ENCODE results near the gene HSP90AB1.

Gene HSP90AB1

GRCh38 chr6:44255871-44256774 lies 9.2 kb downstream of the HSP90AB1 start:
- no peak for DNase-seq (ENCODE audit: low read depth)

- no peak for DNase-seq (ENCODE audit: low read depth)
These were observed 9.8 kb downstream of the HSP90AB1 start for GRCh38 chr6:44256775-44257024.

- DNase-seq (ENCODE audit: low read depth): no peak
These were observed 10.3 kb downstream of the HSP90AB1 start, which contains the start of gene SLC35B2 for GRCh38 chr6:44257025-44257752. TSS of gene SLC35B2 (minus strand) at chr6:44257528. CDS start at chr6:44257410, 118 bp downstream.

- no peak for DNase-seq (ENCODE audit: low read depth)
These were observed 10.9 kb downstream of the HSP90AB1 start for GRCh38 chr6:44257753-44258324.

GRCh38 chr6:44258325-44258863 lies 11.5 kb downstream of the HSP90AB1 start:
- no peak for DNase-seq (ENCODE audit: low read depth)

- no peak for DNase-seq (ENCODE audit: low read depth)
These were observed 12.0 kb downstream of the HSP90AB1 start for GRCh38 chr6:44258921-44259320.

GRCh38 chr6:44260011-44260410 lies 13.1 kb downstream of the HSP90AB1 start:
- DNase-seq (ENCODE audit: low read depth): no peak

- DNase-seq (ENCODE audit: low read depth): no peak
These were observed 13.8 kb downstream of the HSP90AB1 start for GRCh38 chr6:44260451-44261297.

- no peak for DNase-seq (ENCODE audit: low read depth)
These were observed 14.7 kb downstream of the HSP90AB1 start for GRCh38 chr6:44261581-44261980.

GRCh38 chr6:44262467-44263353 lies 15.8 kb downstream of the HSP90AB1 start:
- DNase-seq (ENCODE audit: low read depth): no peak

GRCh38 chr6:44263354-44264100 lies 16.6 kb downstream of the HSP90AB1 start:
- no peak for DNase-seq (ENCODE audit: low read depth)

GRCh38 chr6:44264154-44265006 lies 17.5 kb downstream of the HSP90AB1 start:
- DNase-seq (ENCODE audit: low read depth): no peak

GRCh38 chr6:44265007-44265721 lies 18.3 kb downstream of the HSP90AB1 start, which contains the start of gene NFKBIE:
TSS of gene NFKBIE (minus strand) at chr6:44265551. CDS start at chr6:44265346, 205 bp downstream.
- no peak for DNase-seq (ENCODE audit: low read depth)

- no peak for DNase-seq (ENCODE audit: low read depth)
These were observed 18.9 kb downstream of the HSP90AB1 start for GRCh38 chr6:44265722-44266233.

GRCh38 chr6:44266347-44266746 lies 19.4 kb downstream of the HSP90AB1 start:
- DNase-seq (ENCODE audit: low read depth): no peak

GRCh38 chr6:44267252-44267651 lies 20.4 kb downstream of the HSP90AB1 start:
- DNase-seq (ENCODE audit: low read depth): no peak

- no peak for DNase-seq (ENCODE audit: low read depth)
These were observed 21.3 kb downstream of the HSP90AB1 start for GRCh38 chr6:44268095-44268628.
